Keratinocyte (primary cell): ENCODE results near the gene PLXNB1. TPM values are rescaled to one million over a fixed set of nuclear protein-coding genes. Genes with fewer than 3 reads are reported as not detected.

Source experiments
- DNase-seq: peaks from one replicate; pipeline ENCODE4 v3.0.0-alpha.2; 2011; ENCODE audit warnings: low read depth, missing footprints, low spot score
- FAIRE-seq: peaks from 2 replicates; lab custom pipeline; 2011; peaks lifted over from hg19 to GRCh38; lab: Jason Lieb, UNC
- H2AFZ ChIP-seq: 2 replicates; pipeline ENCODE4 v1.6.0; 2012; ENCODE audit warnings: low read length, control low read depth, inconsistent platforms; ENCODE audit not compliant: control insufficient read depth
- H3K27ac ChIP-seq: 2 replicates; pipeline ENCODE4 v1.5.1; 2011; ENCODE audit warnings: low read length; ENCODE audit not compliant: control insufficient read depth, insufficient read depth
- H3K27me3 ChIP-seq: 3 replicates; pipeline ENCODE4 v1.6.0; 2011; ENCODE audit warnings: low read length; ENCODE audit not compliant: control insufficient read depth, insufficient read depth; ENCODE audit errors: extremely low read depth
- H3K36me3 ChIP-seq, 2 experiments: 2 replicates in 1 of 2; 3 replicates in 1 of 2; pipeline ENCODE4 v1.5.1; 2011; ENCODE audit warnings: low read length in 2 of 2, mild to moderate bottlenecking in 1 of 2; ENCODE audit not compliant: control insufficient read depth in 2 of 2, insufficient read depth in 2 of 2; ENCODE audit errors: extremely low read depth in 1 of 2
- H3K4me1 ChIP-seq: 3 replicates; pipeline ENCODE4 v1.5.1; 2011; ENCODE audit warnings: low read length; ENCODE audit not compliant: control insufficient read depth, insufficient read depth; ENCODE audit errors: extremely low read depth
- H3K4me2 ChIP-seq: 3 replicates; pipeline ENCODE4 v1.6.0; 2011; ENCODE audit warnings: low read depth, low read length; ENCODE audit not compliant: control insufficient read depth, insufficient read depth; ENCODE audit errors: extremely low read depth
- H3K4me3 ChIP-seq, 3 experiments: fragments of 200-600 bp in 1 of 3; sonication (generic) in 1 of 3; 2 replicates in 2 of 3; 3 replicates in 1 of 3; pipeline ENCODE4 v1.5.1; 2011 to 2016; ENCODE audit warnings: low read length in 3 of 3, mild to moderate bottlenecking in 3 of 3, control low read depth in 2 of 3, inconsistent platforms in 1 of 3, low read depth in 1 of 3, mixed read lengths in 1 of 3, mixed run types in 1 of 3, moderate library complexity in 1 of 3; ENCODE audit not compliant: control insufficient read depth in 2 of 3, insufficient read depth in 2 of 3; ENCODE audit errors: extremely low read depth in 1 of 3
- H3K79me2 ChIP-seq: 2 replicates; pipeline ENCODE4 v1.6.0; 2012; ENCODE audit warnings: low read length; ENCODE audit not compliant: control insufficient read depth, insufficient read depth
- H3K9ac ChIP-seq: 3 replicates; pipeline ENCODE4 v1.6.0; 2011; ENCODE audit warnings: low read length; ENCODE audit not compliant: control insufficient read depth, insufficient read depth; ENCODE audit errors: extremely low read depth
- H3K9me1 ChIP-seq: 3 replicates; pipeline ENCODE4 v1.6.0; 2011; ENCODE audit warnings: low read length; ENCODE audit not compliant: control insufficient read depth, insufficient read depth; ENCODE audit errors: extremely low read depth
- H3K9me3 ChIP-seq: 2 replicates; pipeline ENCODE4 v1.5.1; 2012; ENCODE audit warnings: low read depth, low read length; ENCODE audit not compliant: control insufficient read depth
- H4K20me1 ChIP-seq: 3 replicates; pipeline ENCODE4 v1.6.0; 2011; ENCODE audit warnings: low read length; ENCODE audit not compliant: control insufficient read depth, insufficient read depth; ENCODE audit errors: extremely low read depth
- CTCF ChIP-seq, 3 experiments: IDR thresholded peaks in 1 of 3; conservative IDR thresholded peaks in 1 of 3; optimal IDR thresholded peaks in 1 of 3; 2 replicates in 2 of 3; 3 replicates in 1 of 3; pipeline versions ENCODE3 to v1.5.1; 2011; ENCODE audit warnings: low read length in 3 of 3, mild to moderate bottlenecking in 3 of 3, moderate library complexity in 2 of 3, control low read depth in 1 of 3, inconsistent platforms in 1 of 3; ENCODE audit not compliant: insufficient read depth in 2 of 3; ENCODE audit errors: extremely low read depth in 1 of 3
- EZH2 ChIP-seq: IDR thresholded peaks from one replicate; pipeline ENCODE4 v1.6.1; 2012; ENCODE audit warnings: inconsistent platforms, mild to moderate bottlenecking, low read length, moderate library complexity
- dilution Hi-C: fragments of 300-500 bp; cut with MboI; formaldehyde crosslinking; loops from one replicate; pipeline ENCODE4 v1.7.0; 2020; ENCODE audit warnings: low sequenced_read_pairs; ENCODE audit not compliant: extremely low pct_ligation_motif_present
- polyA plus RNA-seq, 5 experiments: library from polyadenylated mRNA; depleted of rRNA in 3 of 5; stranded (reverse) in 3 of 5; stranded (forward) in 1 of 5; unstranded in 1 of 5; fragments of >200 nt; gene quantifications; 1 replicate in 1 of 5; 2 replicates in 3 of 5; 3 replicates in 1 of 5; pipeline versions ENCODE4 v1.2.1 to v1.2.3, GENCODE V29; 2011 to 2012; ENCODE audit warnings: missing spikeins in 2 of 5, low read depth in 1 of 5, low replicate concordance in 1 of 5

Gene PLXNB1
- polyA plus RNA-seq, 1 donor (not counting 4 experiments of a cell fraction or from before 2014, with no cell fraction given), result 83.0 TPM

- Histone ChIP-seq H3K79me2 (peaks cover 30% of the 10 kb centered on the region), H3K4me3 (no peak overlapping the region), H3K9ac (no peak overlapping the region), H3K36me3 (peaks cover 4 to 27% of the 10 kb centered on the region in 2 experiments), H2AFZ (no peak overlapping the region), H3K9me3 (no peaks in the 10 kb centered on the region), H3K27me3 (no peaks in the 10 kb centered on the region), H3K4me1 (peaks cover 78% of the 10 kb centered on the region), H3K27ac (peak overlapping the region; percentile 83), H4K20me1 (no peaks in the 10 kb centered on the region), H3K9me1 (no peaks in the 10 kb centered on the region), H3K4me2 (peak overlapping the region; percentile 83)
- DNase-seq (no peak), FAIRE-seq (peak; percentile 13)
- dilution Hi-C loops, result loop anchor here (25.0 kb wide), 1 partner anchor 169 kb away; no protein-coding TSS in a partner anchor
- no peak for TF ChIP-seq EZH2
- TF ChIP-seq CTCF (optimal IDR thresholded peaks at IDR 0.05 in 1 of 3, IDR thresholded peaks at IDR 0.05 in 1 of 3, conservative IDR thresholded peaks at IDR 0.05 in 1 of 3; ENCODE audit: extremely low read depth in 1 of 3, insufficient read depth in 2 of 3, low read length in 3 of 3), result no peak
Observed at GRCh38 chr3:48431224-48432029, 1.5 kb upstream of the PLXNB1 start.

- Histone ChIP-seq H3K4me3 (peak overlapping the region; percentile 63 to 67 (median 66)), H4K20me1 (peaks cover 5% of the 10 kb centered on the region), H2AFZ (no peak overlapping the region), H3K36me3 (peaks cover 4 to 27% of the 10 kb centered on the region in 2 experiments), H3K27me3 (no peaks in the 10 kb centered on the region), H3K27ac (peak overlapping the region; percentile 83), H3K79me2 (peaks cover 37% of the 10 kb centered on the region), H3K9ac (peak overlapping the region; percentile 79), H3K9me3 (no peaks in the 10 kb centered on the region), H3K9me1 (no peaks in the 10 kb centered on the region), H3K4me2 (peak overlapping the region; percentile 83), H3K4me1 (peaks cover 83% of the 10 kb centered on the region)
- dilution Hi-C loops, result loop anchor here (25.0 kb wide), 1 partner anchor 168 kb away; no protein-coding TSS in a partner anchor
- DNase-seq (no peak), FAIRE-seq (no peak)
- no peak for TF ChIP-seq EZH2
Observed at GRCh38 chr3:48430708-48431101, 819 bp upstream of the PLXNB1 start.
